IPS-11a (cell line): ENCODE results near the gene HBZ.
"Not testable (repeated sequence)": the region's sequence is repeated elsewhere in the genome, so short reads cannot be mapped to it uniquely, and the experiment has no call there.

Source experiments
- H3K4me3 ChIP-seq: one replicate; pipeline ENCODE4 v1.5.1; 2013; ENCODE audit warnings: low read depth, low read length, control low read depth

The HBZ gene

GRCh38 chr16:152141-153128 is at the start of gene HBZ:
Gene HBZ (plus strand): TSS chr16:152644. CDS start chr16:152910, 266 bp downstream.
- no peak within 1 kb of the TSS for H3K4me3 ChIP-seq

GRCh38 chr16:104355-104754 is 48.1 kb upstream of the HBZ start:
- no peak overlapping the region for H3K4me3 ChIP-seq

GRCh38 chr16:104928-105327 is 47.5 kb upstream of the HBZ start:
- no peak overlapping the region for H3K4me3 ChIP-seq

- no peak overlapping the region for H3K4me3 ChIP-seq
Observed at GRCh38 chr16:105521-105920, 46.9 kb upstream of the HBZ start.

GRCh38 chr16:106623-107324 is 45.7 kb upstream of the HBZ start:
- H3K4me3 ChIP-seq = no peak overlapping the region

GRCh38 chr16:112153-112840 is 40.1 kb upstream of the HBZ start:
- H3K4me3 ChIP-seq = no peak overlapping the region

- H3K4me3 ChIP-seq = no peak overlapping the region
Observed at GRCh38 chr16:114327-114726, 38.1 kb upstream of the HBZ start.

GRCh38 chr16:116015-116414 is 36.4 kb upstream of the HBZ start:
- H3K4me3 ChIP-seq = no peak overlapping the region

- H3K4me3 ChIP-seq = no peak overlapping the region
Observed at GRCh38 chr16:117379-118365, 34.8 kb upstream of the HBZ start.

GRCh38 chr16:118857-119256 is 33.6 kb upstream of the HBZ start:
- no peak overlapping the region for H3K4me3 ChIP-seq

GRCh38 chr16:119295-119694 is 33.1 kb upstream of the HBZ start:
- no peak overlapping the region for H3K4me3 ChIP-seq

GRCh38 chr16:119835-120491 is 32.5 kb upstream of the HBZ start:
- H3K4me3 ChIP-seq = no peak overlapping the region

- no peak overlapping the region for H3K4me3 ChIP-seq
Observed at GRCh38 chr16:120756-121155, 31.7 kb upstream of the HBZ start.

GRCh38 chr16:122361-122760 is 30.1 kb upstream of the HBZ start:
- H3K4me3 ChIP-seq = no peak overlapping the region

GRCh38 chr16:123558-124350 is 28.7 kb upstream of the HBZ start:
- not testable (repeated sequence) for H3K4me3 ChIP-seq

GRCh38 chr16:125011-125410 is 27.4 kb upstream of the HBZ start:
- no peak overlapping the region for H3K4me3 ChIP-seq

- H3K4me3 ChIP-seq = no peak overlapping the region
Observed at GRCh38 chr16:129075-129474, 23.4 kb upstream of the HBZ start.

GRCh38 chr16:130533-131173 is 21.8 kb upstream of the HBZ start:
- no peak overlapping the region for H3K4me3 ChIP-seq
